ENCODE measurements around the gene DHX58. TPM values are rescaled to one million over a fixed set of nuclear protein-coding genes. Genes with fewer than 3 reads are reported as not detected.

DHX58 gene
- total and polyA plus RNA-seq, 2 donors (not counting 3 experiments of a cell fraction or from before 2014, with no cell fraction given), result 3.1 to 9.0 TPM

DNA sequence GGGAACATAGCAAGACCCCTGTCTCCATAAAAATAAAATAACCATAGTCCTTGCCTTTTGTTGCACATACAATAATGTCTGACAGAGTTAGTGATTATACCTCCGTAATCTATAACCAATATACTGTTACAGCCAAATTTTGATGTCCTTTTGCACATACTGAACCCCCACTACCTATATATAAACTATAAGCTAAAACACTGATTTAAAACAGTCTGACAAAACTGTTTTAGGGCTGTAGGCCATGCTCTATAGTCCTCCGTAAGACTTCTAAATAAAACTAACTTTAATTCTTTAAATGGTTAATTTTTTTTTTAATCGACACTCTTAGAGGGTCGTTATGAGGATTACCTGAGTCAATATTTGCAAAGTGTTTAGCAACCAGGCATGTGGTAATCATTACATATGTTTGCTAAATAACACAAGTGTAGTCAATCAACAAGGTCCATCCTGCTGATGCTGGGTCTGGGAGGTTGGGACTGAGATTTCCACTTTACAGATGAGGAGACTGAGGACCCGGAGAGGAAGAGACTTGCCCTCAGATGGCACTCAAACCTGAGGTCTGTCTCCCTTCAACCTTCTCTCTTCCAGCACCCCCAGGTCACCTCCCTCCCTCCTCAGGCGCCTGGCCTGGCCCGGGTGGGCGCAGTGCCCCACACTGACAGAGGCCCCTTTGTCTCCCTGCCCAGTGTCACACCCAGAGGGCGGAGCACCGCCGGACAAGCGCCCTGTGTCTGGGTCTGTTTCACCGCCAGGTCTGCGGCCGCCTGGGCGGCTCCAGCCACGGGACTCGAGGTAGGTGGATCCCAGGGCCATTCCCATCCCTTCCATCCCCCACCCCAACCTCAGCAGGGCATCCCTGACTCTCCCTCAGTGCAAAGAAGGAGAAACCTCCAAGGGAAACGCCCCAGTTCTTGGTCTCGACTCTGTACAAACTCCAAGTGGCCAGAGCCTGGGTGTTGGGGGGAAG lies 24.5 kb downstream of the DHX58 start:
- Histone ChIP-seq H3K9me1 (replicated peaks; ENCODE audit: control insufficient read depth, extremely low read depth, insufficient read depth, low read length) (no peaks in the 10 kb centered on the region), H3K27ac (ENCODE audit: insufficient read depth, low read depth, low read length) (no peak overlapping the region), H3K9ac (replicated peaks; ENCODE audit: extremely low read depth, insufficient read depth, low read length) (no peak overlapping the region), H3K27me3 (ENCODE audit: control insufficient read depth in 2 of 2, insufficient read depth in 2 of 2, low read length in 2 of 2) (peaks cover 11 to 13% of the 10 kb centered on the region in 2 experiments), H3K79me2 (ENCODE audit: control insufficient read depth, insufficient read depth, low read length) (no peaks in the 10 kb centered on the region), H3K9me3 (replicated peaks; ENCODE audit: control insufficient read depth, insufficient read depth, low read length) (no peaks in the 10 kb centered on the region), H4K20me1 (replicated peaks; ENCODE audit: control insufficient read depth, extremely low read depth, insufficient read depth, low read length) (no peaks in the 10 kb centered on the region), H3K4me2 (ENCODE audit: insufficient read depth, low read length) (no peak overlapping the region), H3K4me1 (ENCODE audit: control insufficient read depth, extremely low read depth, insufficient read depth, low read length) (no peaks in the 10 kb centered on the region), H3K36me3 (ENCODE audit: control insufficient read depth in 2 of 2, extremely low read depth in 1 of 2, insufficient read depth in 2 of 2, low read length in 2 of 2) (no peaks in the 10 kb centered on the region), H2AFZ (ENCODE audit: low read depth, low read length) (no peak overlapping the region), H3K4me3 (replicated peaks in 1 of 3; ENCODE audit: insufficient read depth in 1 of 3, low read depth in 1 of 3, low read length in 3 of 3) (no peak overlapping the region)
- TF ChIP-seq POLR2AphosphoS5 (IDR thresholded peaks at IDR 0.05; ENCODE audit: insufficient read depth, low read depth, low read length) (no peak), MYC (IDR thresholded peaks at IDR 0.05; ENCODE audit: low read depth, low read length) (no peak), JUN (IDR thresholded peaks at IDR 0.05; ENCODE audit: borderline replicate concordance, insufficient read depth, insufficient read length, low read depth) (no peak), EZH2 (IDR thresholded peaks at IDR 0.05; ENCODE audit: borderline replicate concordance, low read depth, low read length, severe bottlenecking) (no peak), GATA2 (IDR thresholded peaks at IDR 0.05; ENCODE audit: insufficient read depth, insufficient read length, low read depth, low read length) (no peak)
- DNase-seq (ENCODE audit: low read depth, low spot score) (no peak), FAIRE-seq (no peak)
- CTCF ChIA-PET, result interaction anchor here (0.8 to 3.5 kb wide), 3 partner anchors 13 to 68 kb away, joined by 3 to 13 read pairs (median 3); partner anchors contain the start of gene NKIRAS2
- dilution Hi-C loops (cut with MboI; ENCODE audit: extremely low pct_ligation_motif_present, low sequenced_read_pairs) (no loop called here), intact Hi-C loops (cut with micrococcal nuclease) (no loop called here)
- POLR2A ChIA-PET, result no interaction called here
- no TSS peak for BruUV-seq (replicated peaks)

All from endothelial cell of umbilical vein (primary cell).